Peyer's patch (tissue), 4 donors: ENCODE measurements around the gene CALM3.

Experiments
- CTCF ChIP-seq, 6 experiments: fragments of 450-650 bp in 4 of 6; fragments of 200-600 bp in 2 of 6; sonication (generic) in 1 of 6; IDR thresholded peaks; one replicate each; pipeline ENCODE4 v1.5.1; 2017 to 2019; ENCODE audit warnings: antibody characterized with exemption in 6 of 6, mild to moderate bottlenecking in 3 of 6, moderate library complexity in 1 of 6
- POLR2A ChIP-seq, 2 donors: fragments of 450-650 bp; IDR thresholded peaks; one replicate each; pipeline ENCODE4 v1.5.1; 2017; ENCODE audit warnings: antibody characterized with exemption in 2 of 2, mild to moderate bottlenecking in 2 of 2, moderate library complexity in 2 of 2

GRCh38 chr19:46631481-46631880 lies 30.4 kb downstream of the CALM3 start:
- no peak for TF ChIP-seq CTCF (IDR thresholded peaks at IDR 0.05)
- no peak for TF ChIP-seq POLR2A (IDR thresholded peaks at IDR 0.05)
